Lung (tissue), 12 donors: ENCODE measurements around the gene SMTNL2. TPM values are rescaled to one million over a fixed set of nuclear protein-coding genes. Genes with fewer than 3 reads are reported as not detected.
A peak's percentile ranks its signal among the peaks of the same experiment; 100 is the strongest.

ENCODE experiments used
- ATAC-seq: fragments of 200-7000 bp; cut with Tn5 transposase; one replicate; pipeline ENCODE4 v1.9.1; 2020; ENCODE audit warnings: moderate number of reproducible peaks; ENCODE audit not compliant: insufficient read depth, low FRiP score
- DNase-seq, 3 donors: peaks; one replicate each; pipeline ENCODE4 v3.0.0-alpha.2; 2013 to 2017
- H3K27ac ChIP-seq, 2 donors: one replicate each; pipeline ENCODE4 v1.5.1; 2013; ENCODE audit warnings: mild to moderate bottlenecking in 2 of 2, moderate library complexity in 2 of 2, control low read depth in 1 of 2, inconsistent platforms in 1 of 2, low read depth in 1 of 2, low read length in 1 of 2
- H3K27me3 ChIP-seq, 3 donors: one replicate each; pipeline ENCODE4 v1.5.1; 2013; ENCODE audit warnings: low read length in 2 of 3; ENCODE audit not compliant: control insufficient read depth in 3 of 3, insufficient read depth in 3 of 3
- H3K36me3 ChIP-seq, 4 donors: one replicate each; pipeline ENCODE4 v1.5.1; 2013; ENCODE audit warnings: low read length in 4 of 4, mild to moderate bottlenecking in 1 of 4, moderate library complexity in 1 of 4; ENCODE audit not compliant: control insufficient read depth in 4 of 4, insufficient read depth in 4 of 4
- H3K4me1 ChIP-seq, 5 donors: one replicate each; pipeline ENCODE4 v1.5.1; 2013; ENCODE audit warnings: low read length in 5 of 5, mild to moderate bottlenecking in 2 of 5, moderate library complexity in 1 of 5; ENCODE audit not compliant: control insufficient read depth in 5 of 5, insufficient read depth in 5 of 5
- H3K4me3 ChIP-seq: one replicate; pipeline ENCODE4 v1.5.1; 2013; ENCODE audit warnings: mild to moderate bottlenecking, control low read depth, moderate library complexity
- H3K9ac ChIP-seq, 2 donors: one replicate each; pipeline ENCODE4 v1.5.1; 2013; ENCODE audit warnings: low read length in 2 of 2, control low read depth in 1 of 2; ENCODE audit not compliant: insufficient read depth in 1 of 2
- H3K9me3 ChIP-seq, 4 donors: one replicate each; pipeline ENCODE4 v1.5.1; 2013; ENCODE audit warnings: low read length in 3 of 4, mild to moderate bottlenecking in 1 of 4, moderate library complexity in 1 of 4; ENCODE audit not compliant: control insufficient read depth in 4 of 4, insufficient read depth in 3 of 4
- CTCF ChIP-seq: IDR thresholded peaks from 2 replicates; pipeline ENCODE4 v1.5.1; 2012; ENCODE audit warnings: mild to moderate bottlenecking; ENCODE audit errors: control extremely low read depth, extremely low read depth
- WGBS, 2 donors: extraction: QIAGEN DNeasy Blood & Tissue Kit; methylation state at CpG; one replicate each; pipeline ENCODE4 v1.1.7; 2013; 5-methylcytosine and 5-hydroxymethylcytosine counted together
- polyA plus RNA-seq, 2 donors: library from polyadenylated mRNA; stranded (reverse); fragments of 200-250 nt; gene quantifications; one replicate each; pipeline ENCODE4 v1.2.1, GENCODE V29; 2013
- total RNA-seq, 2 donors: library from RNA; depleted of rRNA in 1 of 2; stranded (reverse); fragments of >200 nt in 1 of 2; gene quantifications; one replicate each; pipeline ENCODE4 v1.2.1, GENCODE V29; 2014 to 2021
- donor health status: control.
- donor health status: control.
- donor health status: Bipolar disorder and iron deficiency.
- donor health status: healthy.
- donor health status: DM: yes; HTN: yes; CAD: no.

Gene SMTNL2
- total and polyA plus RNA-seq, 4 donors, result 1.5 to 18.1 (median 6.9) TPM

- H3K36me3 ChIP-seq, result no peaks in the 10 kb centered on the region
- no peak overlapping the region for H3K4me3 ChIP-seq
- DNase-seq (no peak), ATAC-seq (no peak)
- peaks cover 0 to 24% (median 5%) of the 10 kb centered on the region in 3 donors for H3K27me3 ChIP-seq
- peaks cover 0 to 4% (median 0%) of the 10 kb centered on the region in 5 donors for H3K4me1 ChIP-seq
- no peak for TF ChIP-seq CTCF
- 95 to 97% methylated on average over 2 of the region's 2 CpGs for WGBS, 2 donors
- no peak overlapping the region for H3K27ac ChIP-seq
- no peak overlapping the region for H3K9ac ChIP-seq
- peaks cover 0 to 4% (median 0%) of the 10 kb centered on the region in 4 donors for H3K9me3 ChIP-seq
These were observed 49.3 kb downstream of the SMTNL2 start for GRCh38 chr17:4633643-4634042.

GRCh38 chr17:4634976-4635375 lies 50.6 kb downstream of the SMTNL2 start:
- Histone ChIP-seq H3K27ac (no peak overlapping the region), H3K4me1 (peaks cover 0 to 4% (median 0%) of the 10 kb centered on the region in 5 donors), H3K27me3 (peaks cover 0 to 32% (median 8%) of the 10 kb centered on the region in 3 donors), H3K9ac (no peak overlapping the region), H3K36me3 (no peaks in the 10 kb centered on the region), H3K9me3 (peaks cover 0 to 4% (median 0%) of the 10 kb centered on the region in 4 donors), H3K4me3 (no peak overlapping the region)
- no peak for ATAC-seq
- no peak for DNase-seq
- WGBS, 2 donors, result 55 to 59% methylated on average over 4 of the region's 4 CpGs
- TF ChIP-seq CTCF, result no peak

- WGBS, 2 donors, result 2 to 3% methylated on average over 10 of the region's 10 CpGs
- ATAC-seq, result no peak
- peaks cover 0 to 34% (median 9%) of the 10 kb centered on the region in 3 donors for H3K27me3 ChIP-seq
These were observed 51.6 kb downstream of the SMTNL2 start for GRCh38 chr17:4635823-4636375.

More at GRCh38 chr17:4635823-4636375, 51.6 kb downstream of the SMTNL2 start:
- Histone ChIP-seq H3K27ac (no peak overlapping the region), H3K4me1 (peaks cover 0 to 4% (median 0%) of the 10 kb centered on the region in 5 donors), H3K9me3 (peaks cover 0 to 4% (median 0%) of the 10 kb centered on the region in 4 donors), H3K36me3 (no peaks in the 10 kb centered on the region), H3K4me3 (no peak overlapping the region), H3K9ac (no peak overlapping the region)
- no peak for TF ChIP-seq CTCF
- DNase-seq, result peak in 1 of 3 donors; percentile 27
